Uterus (tissue), 2 donors: ENCODE measurements around the gene ADAMTS2.

Source experiments
- POLR2A ChIP-seq, 2 donors: fragments of 450-650 bp; IDR thresholded peaks; one replicate each; pipeline ENCODE4 v1.6.1; 2016; ENCODE audit warnings: antibody characterized with exemption in 2 of 2, mild to moderate bottlenecking in 1 of 2, moderate library complexity in 1 of 2
- TF ChIP-seq, protein P1 (sequence below), 4 experiments: fragments of 200-600 bp in 2 of 4; fragments of 450-650 bp in 2 of 4; sonication (generic) in 2 of 4; IDR thresholded peaks; one replicate each; pipeline ENCODE4 v1.5.1; 2016 to 2019; ENCODE audit warnings: antibody characterized with exemption in 4 of 4, mild to moderate bottlenecking in 2 of 4, moderate library complexity in 1 of 4

DNA sequence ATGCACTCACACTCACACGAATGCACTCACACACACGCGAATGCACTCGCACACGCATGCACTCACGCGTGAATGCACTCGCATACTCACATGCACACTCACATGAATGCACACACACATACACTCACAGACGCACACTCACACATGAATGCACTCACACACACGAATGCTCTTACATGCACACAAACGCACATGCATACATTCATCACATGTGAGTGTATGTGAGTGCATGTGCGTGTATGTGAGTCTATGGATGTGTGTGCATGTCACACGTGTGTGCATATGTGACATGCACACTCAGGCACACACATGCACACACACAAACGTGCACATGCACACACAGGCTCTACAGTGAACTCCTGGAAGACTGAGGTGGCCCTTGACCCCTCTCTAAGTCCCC, 121.7 kb downstream of the ADAMTS2 start:
- TF ChIP-seq, protein P1, sequence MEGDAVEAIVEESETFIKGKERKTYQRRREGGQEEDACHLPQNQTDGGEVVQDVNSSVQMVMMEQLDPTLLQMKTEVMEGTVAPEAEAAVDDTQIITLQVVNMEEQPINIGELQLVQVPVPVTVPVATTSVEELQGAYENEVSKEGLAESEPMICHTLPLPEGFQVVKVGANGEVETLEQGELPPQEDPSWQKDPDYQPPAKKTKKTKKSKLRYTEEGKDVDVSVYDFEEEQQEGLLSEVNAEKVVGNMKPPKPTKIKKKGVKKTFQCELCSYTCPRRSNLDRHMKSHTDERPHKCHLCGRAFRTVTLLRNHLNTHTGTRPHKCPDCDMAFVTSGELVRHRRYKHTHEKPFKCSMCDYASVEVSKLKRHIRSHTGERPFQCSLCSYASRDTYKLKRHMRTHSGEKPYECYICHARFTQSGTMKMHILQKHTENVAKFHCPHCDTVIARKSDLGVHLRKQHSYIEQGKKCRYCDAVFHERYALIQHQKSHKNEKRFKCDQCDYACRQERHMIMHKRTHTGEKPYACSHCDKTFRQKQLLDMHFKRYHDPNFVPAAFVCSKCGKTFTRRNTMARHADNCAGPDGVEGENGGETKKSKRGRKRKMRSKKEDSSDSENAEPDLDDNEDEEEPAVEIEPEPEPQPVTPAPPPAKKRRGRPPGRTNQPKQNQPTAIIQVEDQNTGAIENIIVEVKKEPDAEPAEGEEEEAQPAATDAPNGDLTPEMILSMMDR (IDR thresholded peaks at IDR 0.05), result no peak
- no peak for TF ChIP-seq POLR2A (IDR thresholded peaks at IDR 0.05)
